GM19467 (cell line): ENCODE data around the gene DUT.
"Not testable (repeated sequence)": the region's sequence is repeated elsewhere in the genome, so short reads cannot be mapped to it uniquely, and the experiment has no call there.

Experiments
- ATAC-seq: cut with Tn5 transposase; IDR thresholded peaks from one replicate; pipeline ENCODE4 v1.9.1; 2021; ENCODE audit warnings: mild to moderate bottlenecking, moderate library complexity; ENCODE audit not compliant: unreplicated experiment

DUT gene

DNA sequence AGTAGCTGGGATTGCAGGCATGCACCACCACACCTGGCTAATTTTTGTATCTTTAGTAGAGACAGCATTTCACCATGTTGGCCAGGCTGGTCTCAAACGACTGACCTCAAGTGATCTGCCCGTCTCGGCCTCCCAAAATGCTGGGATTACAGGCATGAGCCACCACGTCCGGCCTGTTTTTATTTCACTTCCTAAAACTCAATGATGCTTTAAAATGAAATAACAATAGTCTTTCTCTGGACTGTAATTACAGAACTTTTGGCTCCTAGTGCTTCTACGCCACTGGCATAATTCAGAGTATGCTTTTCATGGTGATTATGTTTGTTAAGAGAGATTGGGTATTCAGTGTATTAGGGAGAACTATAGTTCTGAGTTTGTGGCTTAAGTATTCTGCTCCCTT, 5.0 kb upstream of the DUT start:
- not testable (repeated sequence) for ATAC-seq

DNA sequence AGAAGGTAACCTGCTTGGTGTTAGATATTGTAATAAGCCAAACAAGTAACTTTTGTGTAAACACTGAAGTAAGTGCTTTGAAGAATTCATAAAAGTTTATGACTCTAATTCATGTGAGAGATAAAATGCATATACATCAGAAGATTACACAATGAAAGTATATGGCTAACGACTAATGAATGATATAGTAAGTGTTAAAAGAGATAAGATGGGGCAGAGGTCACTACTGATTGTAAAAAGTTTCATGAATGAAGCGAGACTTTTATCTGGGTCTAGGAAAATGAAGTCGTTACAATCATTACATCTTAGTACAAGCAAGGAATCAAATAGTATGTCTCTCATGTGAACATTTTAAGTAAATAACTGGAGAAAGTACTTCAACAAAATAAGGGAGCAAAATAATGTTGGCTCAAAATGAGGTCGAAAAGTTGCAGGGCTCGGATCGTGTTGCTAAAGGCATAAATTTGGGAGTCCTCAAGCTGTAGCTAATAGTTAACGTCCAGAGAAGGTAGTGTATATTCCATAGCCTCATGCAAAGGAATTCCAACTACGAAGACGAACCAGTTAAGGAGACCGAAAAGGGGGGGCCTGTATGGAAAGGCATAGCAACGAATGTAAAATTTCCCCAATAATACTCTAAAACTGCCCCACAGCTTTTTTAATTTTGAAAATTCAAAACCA, 984 bp upstream of the DUT start:
- ATAC-seq = no peak

DNA sequence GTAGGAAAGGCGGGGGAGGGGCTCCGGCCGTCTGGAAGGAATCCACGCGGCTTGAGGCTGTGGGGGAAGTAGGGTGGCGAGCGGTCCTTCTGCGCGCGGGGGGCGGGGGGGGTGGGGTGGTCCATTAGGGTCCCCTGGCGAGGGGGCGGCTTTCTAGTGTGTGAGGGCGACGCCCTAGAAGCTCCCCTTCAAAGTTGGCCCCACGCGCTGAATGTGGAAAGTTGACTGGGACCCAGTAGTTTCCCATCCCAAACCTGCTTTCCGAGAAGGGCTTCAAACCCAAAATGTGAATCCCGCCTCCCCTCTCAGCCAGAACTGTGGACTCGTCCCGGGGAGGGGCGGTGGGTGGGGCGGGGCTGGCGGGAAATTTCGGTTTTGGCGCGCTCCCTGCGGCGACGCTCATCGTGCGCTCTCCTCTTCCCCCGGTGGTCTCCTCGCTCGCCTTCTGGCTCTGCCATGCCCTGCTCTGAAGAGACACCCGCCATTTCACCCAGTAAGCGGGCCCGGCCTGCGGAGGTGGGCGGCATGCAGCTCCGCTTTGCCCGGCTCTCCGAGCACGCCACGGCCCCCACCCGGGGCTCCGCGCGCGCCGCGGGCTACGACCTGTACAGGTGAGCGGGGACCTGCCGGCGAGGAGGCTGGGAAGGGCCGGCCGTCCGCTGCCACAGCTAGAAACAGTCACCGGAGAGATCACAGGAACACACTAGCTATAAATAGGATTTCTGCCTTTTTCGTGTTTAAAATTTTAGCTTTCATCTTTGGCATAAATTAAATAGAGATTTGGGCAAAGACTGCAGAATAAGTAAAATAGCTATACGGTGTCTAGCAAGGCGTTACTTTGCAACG, 790 bp downstream of the DUT start:
- ATAC-seq = peak; percentile 38

DNA sequence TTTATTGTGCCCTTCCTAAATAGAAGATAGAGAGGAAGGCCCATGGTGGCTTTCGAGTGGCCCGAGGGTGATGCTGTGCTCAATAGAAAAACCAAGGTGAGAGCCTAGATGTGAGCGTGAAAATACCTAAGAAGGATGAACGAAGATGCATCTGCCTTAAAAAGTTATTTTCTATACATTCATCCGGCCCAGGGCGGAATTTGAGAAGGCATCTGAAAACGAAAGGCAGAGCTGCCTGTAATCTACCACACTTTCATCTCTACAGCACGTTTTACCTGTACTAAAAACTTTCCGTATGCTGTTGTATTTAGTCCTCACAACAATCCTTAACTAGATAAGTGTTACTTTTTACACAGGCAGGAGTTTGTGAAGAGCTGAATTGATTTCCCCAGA, 1.4 kb downstream of the DUT start:
- ATAC-seq = no peak

DNA sequence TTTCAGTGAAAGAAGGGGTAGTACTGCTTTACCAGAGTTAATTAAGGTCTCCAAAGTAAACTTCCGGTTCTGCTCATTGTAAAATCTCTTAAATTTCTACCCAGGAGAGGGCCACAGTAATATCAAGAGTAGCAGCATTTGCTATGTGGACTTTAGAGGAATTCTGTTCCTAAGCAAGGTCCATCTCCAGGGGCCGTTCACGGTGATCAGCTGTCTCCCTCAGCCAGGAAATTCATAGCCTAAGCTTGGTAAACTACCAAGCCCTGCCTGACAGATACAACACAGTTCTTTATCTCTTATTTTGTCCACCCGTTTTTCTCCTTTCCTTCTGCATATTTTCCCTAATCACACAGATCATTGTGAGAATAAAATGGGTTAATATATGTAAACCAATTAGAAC, 2.3 kb downstream of the DUT start:
- ATAC-seq = no peak

DNA sequence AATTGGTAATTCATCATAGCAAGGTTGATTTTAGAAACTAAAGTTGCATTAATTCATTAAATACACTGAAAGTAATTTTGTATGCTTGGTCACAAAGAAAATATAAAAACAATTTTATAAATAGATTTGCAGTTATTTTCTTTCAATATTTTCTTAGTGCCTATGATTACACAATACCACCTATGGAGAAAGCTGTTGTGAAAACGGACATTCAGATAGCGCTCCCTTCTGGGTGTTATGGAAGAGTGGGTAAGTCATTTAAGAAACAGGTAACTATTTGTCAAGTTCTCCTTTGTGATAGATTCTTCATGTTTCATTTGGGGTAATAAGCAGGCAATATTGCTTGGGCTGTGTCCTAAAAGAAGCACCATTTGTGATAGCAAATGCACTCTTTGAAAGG, 3.0 kb downstream of the DUT start:
- ATAC-seq = no peak

DNA sequence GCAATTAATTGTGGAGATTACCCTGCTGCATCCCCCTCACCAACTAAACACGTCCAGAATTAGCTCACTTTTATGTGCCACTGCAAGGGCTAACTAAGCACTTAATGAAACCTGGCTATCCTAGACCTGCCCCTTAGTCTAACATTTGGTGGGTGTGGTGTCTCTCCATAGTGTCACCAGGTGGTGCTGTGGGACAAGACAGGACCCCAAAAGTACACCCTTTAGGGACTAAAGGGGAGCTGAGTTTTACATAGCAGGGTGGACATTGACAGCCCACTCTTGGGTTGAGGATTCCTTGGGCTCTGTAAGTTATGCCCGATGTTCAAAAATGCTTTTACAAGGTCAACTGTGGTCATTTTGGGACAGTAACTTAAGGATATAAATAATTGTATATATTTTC, 5.7 kb downstream of the DUT start:
- ATAC-seq = no peak

DNA sequence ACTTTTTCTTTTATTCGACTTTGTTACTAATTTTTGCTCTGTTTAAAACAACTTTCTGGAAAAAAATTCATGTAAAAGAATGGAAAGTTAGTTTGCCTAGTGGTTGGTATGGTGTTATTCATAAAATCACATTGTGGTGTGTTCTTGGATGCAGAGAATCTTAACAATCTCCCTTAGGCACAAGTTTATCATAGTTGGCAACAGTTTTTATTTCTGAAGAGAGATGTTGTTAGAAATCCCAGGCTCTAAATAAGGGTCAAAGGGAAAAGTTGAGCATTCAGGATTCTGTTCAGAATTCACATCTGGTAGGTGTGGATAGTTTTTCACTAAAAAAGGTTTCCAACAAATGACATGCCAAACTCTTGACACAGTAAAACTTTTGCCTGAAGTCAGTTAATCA, 6.4 kb downstream of the DUT start:
- ATAC-seq = no peak

DNA sequence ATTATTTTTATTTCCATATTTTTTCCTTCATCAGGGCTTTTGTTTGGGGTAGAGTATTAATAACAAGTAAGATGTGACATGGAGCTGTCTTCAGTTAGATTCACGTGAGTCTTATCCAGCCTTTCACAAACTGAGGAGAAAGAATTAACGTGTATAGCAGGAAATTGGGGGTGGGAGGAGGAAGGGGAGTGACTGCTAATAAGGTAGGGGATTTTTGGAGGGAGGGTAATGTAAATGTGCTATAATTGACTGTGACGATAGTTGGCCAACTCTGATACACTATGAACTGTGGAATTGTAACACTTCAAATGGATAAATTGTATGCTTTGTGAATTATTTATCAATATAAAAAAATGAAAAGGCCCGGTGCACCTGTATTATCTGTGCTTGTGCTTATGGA, 8.9 kb downstream of the DUT start:
- no peak for ATAC-seq

DNA sequence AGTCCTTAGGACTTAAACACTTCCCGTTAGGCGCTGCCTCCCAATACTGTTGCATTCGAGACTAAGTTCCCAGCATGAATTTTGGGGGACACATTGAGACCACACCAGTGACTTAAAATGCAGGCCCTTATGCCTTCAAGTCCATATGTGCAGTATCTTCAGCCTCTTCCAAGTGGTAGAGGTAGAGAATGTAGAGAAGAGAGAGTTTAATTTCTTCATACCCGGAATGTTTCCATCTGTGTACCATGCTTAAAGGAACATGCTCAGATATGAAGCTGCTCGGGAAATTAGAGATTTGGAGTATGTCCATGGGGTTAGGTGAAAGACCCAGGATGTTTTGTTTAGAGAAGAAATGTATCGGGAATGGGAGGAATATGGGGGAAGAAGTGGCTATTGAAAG, 12.6 kb downstream of the DUT start:
- ATAC-seq = no peak

DNA sequence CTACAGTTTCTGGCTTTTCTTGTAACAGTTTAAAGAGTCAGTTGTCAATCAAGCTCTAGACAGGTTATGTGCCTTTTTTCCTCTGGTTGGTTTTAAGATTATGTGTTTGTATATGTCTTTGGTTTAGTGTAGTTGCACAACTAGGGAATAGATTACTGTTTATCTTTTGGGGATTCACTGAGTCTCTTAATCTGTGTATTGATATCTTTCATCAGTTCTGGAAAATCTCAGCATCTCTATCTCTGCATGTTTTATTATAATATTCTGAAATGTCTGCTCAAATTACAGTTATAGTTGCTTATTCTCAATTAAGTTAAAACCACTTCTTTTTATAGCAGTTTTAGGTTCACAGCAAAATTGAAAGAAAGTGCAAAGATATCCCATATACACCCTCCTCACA, 14.3 kb downstream of the DUT start:
- ATAC-seq = no peak

DNA sequence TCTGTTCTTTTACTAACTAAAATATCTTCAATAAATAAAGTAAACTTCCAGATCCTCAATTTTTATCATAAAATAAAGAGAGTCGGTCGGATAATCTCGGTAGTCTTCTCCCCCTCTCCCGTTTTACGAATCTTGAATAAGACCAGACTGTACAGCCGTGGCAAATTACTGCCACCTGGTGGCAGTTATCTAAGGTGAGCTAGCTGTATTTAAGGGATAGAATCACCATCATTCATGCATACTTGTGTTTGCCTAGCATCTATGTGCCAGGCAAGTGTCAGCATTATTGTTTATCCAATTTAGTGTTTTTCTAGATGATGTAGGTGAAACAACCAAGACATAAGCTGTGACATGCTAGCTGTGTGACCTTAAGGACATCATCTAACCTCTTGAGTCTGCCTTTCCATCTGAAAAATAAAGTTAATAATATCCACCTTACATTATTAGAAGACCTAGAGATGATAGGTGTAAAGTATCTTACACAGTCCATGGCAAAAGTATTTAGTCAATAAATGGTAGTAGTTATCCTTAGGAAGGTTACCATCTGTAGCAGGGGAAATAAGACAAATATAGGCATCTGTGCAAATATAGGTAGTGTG, 21.3 kb downstream of the DUT start:
- no peak for ATAC-seq

DNA sequence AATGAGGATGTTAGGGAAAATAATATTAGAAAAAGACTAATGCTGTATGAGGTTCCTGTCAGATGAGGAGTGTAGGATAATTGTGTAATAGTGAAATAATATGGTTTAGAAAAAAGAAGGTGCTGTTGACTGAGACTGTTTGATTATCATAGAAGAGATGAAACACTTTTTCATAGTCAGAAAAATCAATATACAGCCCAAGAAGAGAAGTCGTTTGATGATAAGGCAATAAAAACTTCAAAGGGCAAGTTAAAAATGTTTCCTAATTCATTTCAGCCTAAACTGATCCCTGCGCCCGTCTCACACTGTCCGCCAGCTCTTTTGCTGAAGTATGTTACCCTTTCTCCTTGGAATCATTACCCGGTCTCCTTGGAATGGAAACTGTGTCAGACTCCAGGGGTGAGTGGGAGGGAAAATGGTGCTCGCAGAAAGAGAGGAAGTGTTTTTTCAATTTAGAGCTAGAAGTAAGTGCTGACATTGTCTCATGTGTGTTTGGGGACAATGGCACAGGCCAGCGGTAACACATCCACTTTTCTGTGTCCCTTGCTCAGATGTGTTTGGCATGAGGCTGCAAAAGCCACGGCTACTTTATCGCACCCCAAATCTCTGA, 23.6 kb downstream of the DUT start:
- no peak for ATAC-seq

DNA sequence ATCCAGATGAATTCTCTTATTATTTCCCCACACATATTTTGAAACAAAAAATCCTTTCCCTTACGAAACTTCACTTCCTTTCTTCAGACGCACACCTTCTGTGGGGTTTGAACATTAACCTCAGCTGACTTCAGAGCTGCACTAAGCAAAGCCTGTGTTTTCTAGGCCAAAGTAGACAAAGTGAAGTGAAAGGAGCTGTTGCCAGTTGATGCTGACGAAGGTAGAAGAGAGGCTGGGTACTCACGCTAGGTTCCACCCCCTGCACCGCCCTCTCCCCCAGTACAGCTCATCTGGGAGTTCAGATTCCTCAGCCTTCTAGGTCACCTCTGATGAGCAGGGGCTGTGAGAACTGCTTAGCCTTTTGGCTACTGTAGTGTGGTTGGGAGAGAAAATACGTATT, 24.1 kb downstream of the DUT start:
- ATAC-seq = no peak

DNA sequence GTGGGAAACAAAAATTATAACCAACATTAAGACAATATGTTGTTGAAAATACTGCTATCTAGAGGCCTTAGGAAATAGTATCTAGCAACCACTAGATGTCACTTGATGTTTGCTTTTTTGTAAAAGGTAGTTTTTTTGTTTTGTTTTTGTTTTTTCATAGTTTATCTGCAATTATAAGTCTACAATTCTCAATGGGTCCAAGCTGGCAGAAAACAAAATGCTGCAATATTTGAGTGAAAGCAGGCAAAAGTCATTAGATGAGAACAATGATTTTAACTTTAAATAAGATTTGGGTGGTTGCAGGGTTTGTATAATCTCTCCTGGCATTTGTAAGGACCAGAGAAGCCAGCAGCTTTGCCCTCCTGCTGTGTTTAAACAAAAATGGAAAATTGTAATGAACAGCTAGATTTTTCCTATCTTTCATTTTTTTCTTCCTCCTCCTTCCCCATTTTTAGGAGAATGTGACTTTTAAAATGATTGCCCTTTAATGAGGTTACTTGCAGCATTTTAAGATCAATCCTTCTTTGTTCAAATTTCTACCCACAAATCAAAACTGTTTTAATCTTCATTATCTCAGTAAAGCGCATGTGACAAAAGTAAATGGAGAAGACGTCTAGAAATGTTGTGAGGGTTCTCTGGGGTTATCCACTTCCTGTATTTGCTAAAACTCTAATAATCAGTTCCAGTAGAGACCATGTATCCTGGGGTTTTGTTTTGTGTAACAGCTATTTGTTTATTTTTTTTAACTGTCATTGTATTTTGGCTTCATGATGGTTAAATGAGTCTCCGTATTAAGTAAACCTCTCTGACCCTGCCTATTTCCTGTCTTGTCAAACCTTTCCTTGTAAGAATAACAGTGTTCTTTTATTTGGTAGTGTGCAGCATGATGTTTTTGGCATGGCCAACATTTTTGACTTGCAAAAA, 27.3 kb downstream of the DUT start:
- ATAC-seq = no peak

DNA sequence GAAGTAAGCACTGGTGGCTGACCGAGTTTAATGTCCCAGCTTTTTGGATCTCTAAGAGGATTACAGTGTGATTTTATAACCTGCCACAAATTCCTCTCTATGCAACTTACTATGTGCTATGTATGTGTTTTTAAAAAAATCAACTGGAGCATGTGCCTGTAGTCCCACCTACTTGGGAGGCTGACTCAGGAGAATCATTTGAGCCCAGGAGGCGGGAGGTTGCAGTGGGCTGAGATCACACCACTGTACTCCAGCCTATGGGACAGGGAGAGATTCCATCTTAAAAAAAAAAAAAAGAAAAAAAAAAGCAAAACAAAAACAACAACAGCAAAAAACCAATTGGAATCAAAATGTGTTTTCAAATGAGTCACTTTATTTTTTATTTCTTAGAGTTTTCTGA, 29.6 kb downstream of the DUT start:
- ATAC-seq = no peak

DNA sequence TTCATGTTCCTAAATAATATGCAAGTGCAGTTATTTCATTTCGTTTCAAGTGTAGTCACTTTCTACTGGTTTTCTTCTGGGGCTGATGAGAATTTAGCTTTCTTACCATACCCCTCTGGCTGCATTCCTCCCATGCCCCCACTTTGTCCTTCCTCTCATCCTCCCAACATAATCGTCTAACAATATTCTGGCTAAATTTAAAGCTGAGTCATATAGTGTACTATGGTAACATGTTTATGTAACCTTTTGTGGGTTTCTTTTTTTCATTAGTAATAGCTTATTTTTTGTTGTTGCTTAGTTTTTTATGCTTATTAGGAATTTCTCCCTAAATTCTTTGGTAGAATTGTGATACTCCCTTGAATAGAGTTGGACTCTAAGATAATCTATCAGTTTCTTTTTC, 30.5 kb downstream of the DUT start:
- ATAC-seq = no peak

DNA sequence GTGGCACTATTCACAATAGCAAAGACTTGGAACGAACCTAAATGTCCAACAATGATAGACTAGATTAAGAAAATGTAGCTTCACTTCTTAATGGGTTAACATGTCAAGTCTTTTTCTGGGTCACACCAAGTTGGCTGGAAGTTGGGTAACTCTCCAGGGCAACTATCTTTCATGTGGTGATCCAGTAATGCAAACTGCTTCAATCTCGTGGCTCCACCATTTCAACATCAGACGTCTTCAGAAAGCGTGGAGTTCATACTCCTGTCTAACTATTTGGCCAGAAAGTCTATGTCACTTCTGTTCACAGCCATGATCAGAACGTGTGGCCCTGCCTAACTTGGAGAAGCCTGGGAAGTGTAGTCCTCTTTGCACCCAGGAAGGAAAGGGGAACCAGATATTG, 32.2 kb downstream of the DUT start:
- ATAC-seq = no peak

DNA sequence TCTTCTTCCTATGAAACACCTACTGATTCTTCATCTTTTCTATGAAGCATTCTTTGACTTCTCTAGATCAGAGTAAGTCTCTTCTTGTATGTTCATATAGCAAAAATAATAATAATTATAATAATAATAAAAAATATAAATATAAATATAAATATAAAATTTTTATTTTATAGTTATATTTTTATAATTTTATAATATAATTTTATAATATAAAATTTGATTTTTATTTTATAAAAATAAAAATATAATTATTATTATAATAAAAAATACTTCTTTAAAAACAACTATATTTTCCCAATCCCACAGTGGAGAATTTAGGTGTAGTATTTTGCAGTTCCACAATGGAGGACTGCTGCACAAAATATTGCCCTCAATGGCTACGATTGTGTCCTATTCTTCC, 34.3 kb downstream of the DUT start:
- no peak for ATAC-seq

DNA sequence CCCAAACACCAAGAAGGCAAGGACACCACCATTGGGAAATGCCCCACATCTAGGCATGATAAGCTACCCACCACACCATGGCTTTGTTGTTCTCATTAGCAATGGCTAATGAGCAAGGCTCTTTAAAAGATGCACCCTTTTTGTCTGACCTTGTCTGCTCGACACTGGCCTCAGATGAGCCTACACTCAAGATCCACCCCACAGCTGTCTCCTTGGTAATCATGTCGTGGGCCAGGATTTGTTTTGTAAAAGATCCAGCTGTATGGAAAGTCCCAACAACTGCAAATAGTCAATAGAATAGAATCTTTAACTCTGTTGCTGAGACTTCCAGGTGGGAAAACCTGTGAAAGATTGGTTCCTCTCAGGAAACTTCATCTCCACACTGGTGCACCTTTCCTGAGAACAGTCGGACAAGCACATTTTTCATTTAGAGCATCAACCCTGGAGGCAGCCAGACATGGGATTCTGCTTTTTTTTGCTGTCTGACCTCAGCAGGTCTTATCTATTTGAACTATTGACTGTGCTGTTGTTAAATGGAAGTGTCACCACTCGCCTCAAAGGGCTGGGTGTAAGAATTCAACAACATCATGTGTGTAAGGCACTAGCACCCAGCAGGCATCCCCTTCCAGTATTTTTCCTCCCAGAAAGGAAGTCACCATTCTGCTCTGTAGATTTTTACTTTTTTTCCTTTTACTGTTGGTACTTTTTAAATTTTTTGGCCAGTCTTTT, 35.5 kb downstream of the DUT start:
- ATAC-seq = no peak
